ENCODE data around the gene CRADD.

GRCh38 chr12:93704122-93704521 is 26.9 kb downstream of the CRADD start:
- no peak for TF ChIP-seq CTCF (IDR thresholded peaks at IDR 0.05 in 4 of 5, conservative IDR thresholded peaks at IDR 0.05 in 1 of 5)
- no peak for TF ChIP-seq POLR2A (IDR thresholded peaks at IDR 0.05)

Data from gastrocnemius medialis (tissue), 4 donors.